GM21447 (cell line): ENCODE measurements around the gene ITGA11.
"Not testable (repeated sequence)": the region's sequence is repeated elsewhere in the genome, so short reads cannot be mapped to it uniquely, and the experiment has no call there.

Experiments
- ATAC-seq: cut with Tn5 transposase; IDR thresholded peaks from one replicate; pipeline ENCODE4 v1.9.1; 2021; ENCODE audit not compliant: unreplicated experiment

Gene ITGA11

GRCh38 chr15:68425428-68426060 is 6.4 kb downstream of the ITGA11 start:
- no peak for ATAC-seq

- no peak for ATAC-seq
These were observed 7.1 kb downstream of the ITGA11 start for GRCh38 chr15:68424754-68425390.

- no peak for ATAC-seq
These were observed 8.3 kb downstream of the ITGA11 start for GRCh38 chr15:68423359-68424296.

- not testable (repeated sequence) for ATAC-seq
These were observed 9.4 kb downstream of the ITGA11 start for GRCh38 chr15:68422403-68423145.

- no peak for ATAC-seq
These were observed 10.1 kb downstream of the ITGA11 start for GRCh38 chr15:68421798-68422402.

GRCh38 chr15:68421115-68421551 is 10.8 kb downstream of the ITGA11 start:
- ATAC-seq, result no peak

GRCh38 chr15:68420186-68420684 is 11.7 kb downstream of the ITGA11 start:
- ATAC-seq, result no peak

GRCh38 chr15:68419301-68420175 is 12.4 kb downstream of the ITGA11 start:
- no peak for ATAC-seq

- no peak for ATAC-seq
These were observed 13.3 kb downstream of the ITGA11 start for GRCh38 chr15:68418611-68419161.

GRCh38 chr15:68417897-68418296 is 14.1 kb downstream of the ITGA11 start:
- ATAC-seq, result no peak

- no peak for ATAC-seq
These were observed 14.9 kb downstream of the ITGA11 start for GRCh38 chr15:68417051-68417450.

- no peak for ATAC-seq
These were observed 15.8 kb downstream of the ITGA11 start for GRCh38 chr15:68416158-68416535.

- ATAC-seq, result no peak
These were observed 16.3 kb downstream of the ITGA11 start for GRCh38 chr15:68415501-68416157.

GRCh38 chr15:68415061-68415460 is 16.9 kb downstream of the ITGA11 start:
- no peak for ATAC-seq

- no peak for ATAC-seq
These were observed 17.4 kb downstream of the ITGA11 start for GRCh38 chr15:68414591-68414990.

GRCh38 chr15:68414206-68414555 is 17.8 kb downstream of the ITGA11 start:
- no peak for ATAC-seq

GRCh38 chr15:68413363-68414205 is 18.4 kb downstream of the ITGA11 start:
- ATAC-seq, result no peak

GRCh38 chr15:68412218-68412617 is 19.7 kb downstream of the ITGA11 start:
- ATAC-seq, result no peak
